Measurements from ENCODE around the gene FBLN2.

FBLN2 gene

GRCh38 chr3:13515786-13516759 lies 32.9 kb upstream of the FBLN2 start:
- no peak overlapping the region for H3K27ac ChIP-seq
- TF ChIP-seq CTCF (conservative IDR thresholded peaks at IDR 0.05), result no peak

- no peak for TF ChIP-seq CTCF (conservative IDR thresholded peaks at IDR 0.05)
- no peak overlapping the region for H3K27ac ChIP-seq
Observed at GRCh38 chr3:13516760-13517135, 32.2 kb upstream of the FBLN2 start.

GRCh38 chr3:13517253-13517977 lies 31.5 kb upstream of the FBLN2 start:
- TF ChIP-seq CTCF (conservative IDR thresholded peaks at IDR 0.05), result no peak
- H3K27ac ChIP-seq, result no peak overlapping the region

- no peak overlapping the region for H3K27ac ChIP-seq
- TF ChIP-seq CTCF (conservative IDR thresholded peaks at IDR 0.05), result no peak
Observed at GRCh38 chr3:13518516-13518953, 30.4 kb upstream of the FBLN2 start.

- TF ChIP-seq CTCF (conservative IDR thresholded peaks at IDR 0.05), result no peak
- no peak overlapping the region for H3K27ac ChIP-seq
Observed at GRCh38 chr3:13519006-13519791, 29.7 kb upstream of the FBLN2 start.

- no peak overlapping the region for H3K27ac ChIP-seq
- no peak for TF ChIP-seq CTCF (conservative IDR thresholded peaks at IDR 0.05)
Observed at GRCh38 chr3:13520326-13520880, 28.5 kb upstream of the FBLN2 start.

Data from VCaP (cell line).